Activated CD8-positive, alpha-beta memory T cell treated with anti-CD3 and anti-CD28 coated beads, Interleukin-2, amount 10 ng/mL, durations not matched to agents 7 days and 5 days (primary cell): ENCODE measurements around the gene CD8A. TPM values are rescaled to one million over a fixed set of nuclear protein-coding genes. Genes with fewer than 3 reads are reported as not detected.
A peak's percentile ranks its signal among the peaks of the same experiment; 100 is the strongest.

ENCODE experiments used
- ATAC-seq: fragments of 150-1000 bp; cut with Tn5 transposase; one replicate; pipeline ENCODE4 v1.10.0; 2021; ENCODE audit warnings: moderate library complexity
- CTCF ChIA-PET: fragments of 350-600 bp; sonication (Branson Sonifier 250); formaldehyde crosslinking; loops from one replicate; lab custom pipeline; 2021; ENCODE audit warnings: antibody characterized with exemption; lab: Charles Lee
- DNase-seq: peaks from one replicate; pipeline ENCODE4 v3.0.0-alpha.2; 2020
- H3K27ac Mint-ChIP-seq: one replicate; pipeline ENCODE4 v1.8.0; 2021; ENCODE audit warnings: mild to moderate bottlenecking, mixed read lengths
- H3K27me3 Mint-ChIP-seq: one replicate; pipeline ENCODE4 v1.8.0; 2021; ENCODE audit warnings: mixed read lengths
- H3K36me3 Mint-ChIP-seq: one replicate; pipeline ENCODE4 v1.8.0; 2021; ENCODE audit warnings: mild to moderate bottlenecking, mixed read lengths
- H3K4me1 Mint-ChIP-seq: one replicate; pipeline ENCODE4 v1.8.0; 2021; ENCODE audit warnings: mixed read lengths
- H3K4me3 Mint-ChIP-seq: one replicate; pipeline ENCODE4 v1.8.0; 2021; ENCODE audit warnings: mild to moderate bottlenecking, moderate library complexity, mixed read lengths
- H3K9me3 Mint-ChIP-seq: one replicate; pipeline ENCODE4 v1.8.0; 2022; ENCODE audit warnings: low read depth, mixed read lengths
- total RNA-seq, 2 experiments: library from RNA; stranded (reverse); gene quantifications; one replicate each; pipeline ENCODE4 v1.2.3, GENCODE V29; 2021

Gene CD8A
- total RNA-seq, 2 experiments from 2014 or later, result 686 to 756 TPM

DNA sequence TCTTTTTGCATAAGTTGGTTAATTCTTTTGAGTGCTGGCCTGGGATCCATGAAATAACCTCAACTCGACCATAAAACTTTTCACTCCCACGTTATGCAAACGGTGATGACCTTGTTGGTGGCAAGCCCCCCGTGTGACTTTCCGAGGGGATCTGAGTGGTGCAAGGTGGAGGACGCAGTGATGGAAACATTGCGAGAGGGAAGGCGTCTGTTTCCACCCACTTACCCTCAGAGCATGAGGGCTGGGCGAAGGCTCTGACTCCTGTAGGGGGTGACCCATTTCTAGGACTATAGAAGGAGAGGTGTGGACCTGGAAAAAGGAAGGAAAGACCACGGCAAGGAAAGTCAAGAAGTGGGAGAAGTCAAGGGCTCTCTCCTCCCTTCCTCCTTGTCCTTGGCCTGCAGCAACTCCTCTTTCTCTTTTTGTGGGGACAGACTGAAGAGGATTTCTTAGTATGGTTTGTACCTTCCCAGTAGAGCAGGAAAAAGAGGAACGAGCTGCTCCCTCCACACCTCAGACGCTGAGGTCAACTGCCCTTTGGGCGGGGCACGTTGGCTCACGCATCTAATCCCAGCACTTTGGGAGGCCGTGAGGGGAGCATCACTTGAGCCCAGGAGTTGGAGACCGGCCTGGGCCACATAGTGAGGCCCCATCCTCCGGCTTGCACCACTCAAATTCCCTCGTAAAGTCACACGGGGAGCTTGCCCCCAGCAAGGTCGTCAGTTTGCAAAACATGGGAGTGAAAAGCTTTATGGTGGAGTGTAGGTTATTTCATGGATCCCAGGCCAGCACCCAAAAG, 15.5 kb upstream of the CD8A start:
- Mint-ChIP-seq H3K27ac (peak overlapping the region; percentile 93), H3K27me3 (no peaks in the 10 kb centered on the region), H3K9me3 (no peaks in the 10 kb centered on the region), H3K36me3 (peaks cover 10% of the 10 kb centered on the region), H3K4me1 (peaks cover 40% of the 10 kb centered on the region), H3K4me3 (peak overlapping the region; percentile 90)
- CTCF ChIA-PET, result interaction anchor here (0.9 to 8.0 kb wide), 8 partner anchors 13 to 42 kb away, joined by 3 to 148 read pairs (median 34); partner anchors contain the start of gene CD8A
- DNase-seq (peak; percentile 67), ATAC-seq (no peak)

- ATAC-seq (no peak), DNase-seq (no peak)
- peaks cover 36% of the 10 kb centered on the region for H3K4me1 Mint-ChIP-seq
- CTCF ChIA-PET, result interaction anchor here (0.7 to 1.3 kb wide), 2 partner anchors 9 to 15 kb away, joined by 3 read pairs; no protein-coding TSS in a partner anchor
- peaks cover 36% of the 10 kb centered on the region for H3K36me3 Mint-ChIP-seq
- H3K27me3 Mint-ChIP-seq, result no peaks in the 10 kb centered on the region
- H3K27ac Mint-ChIP-seq, result no peak overlapping the region
- no peak overlapping the region for H3K4me3 Mint-ChIP-seq
- peaks cover 16% of the 10 kb centered on the region for H3K9me3 Mint-ChIP-seq
These were observed 10.3 kb upstream of the CD8A start for GRCh38 chr2:86800856-86801567.

DNA sequence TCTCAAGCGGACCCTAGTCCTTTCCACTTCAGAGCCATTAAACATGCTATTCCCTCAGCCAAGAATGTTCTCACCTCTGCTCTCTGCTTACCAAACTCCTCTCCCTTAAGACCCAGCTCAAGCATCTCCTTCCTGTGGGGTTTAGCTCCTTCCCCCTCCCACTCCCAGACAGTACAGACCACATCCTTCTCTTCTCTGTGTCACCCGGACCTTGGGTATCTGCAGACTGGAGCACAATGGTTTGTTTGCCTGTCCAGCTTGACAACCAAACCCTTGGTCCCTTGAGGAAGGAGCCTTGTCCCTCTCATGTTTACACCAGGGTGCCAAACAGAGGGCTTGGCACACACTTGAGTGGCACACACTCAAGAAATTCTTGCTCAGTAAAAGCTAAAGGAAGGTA, 4.1 kb upstream of the CD8A start:
- ATAC-seq, result peak; percentile 37
- no peaks in the 10 kb centered on the region for H3K27me3 Mint-ChIP-seq
- CTCF ChIA-PET, result interaction anchor here (0.6 to 10.4 kb wide), 7 partner anchors 8 to 574 kb away, joined by 3 to 148 read pairs (median 6); no protein-coding TSS in a partner anchor
- H3K9me3 Mint-ChIP-seq, result peaks cover 24% of the 10 kb centered on the region
- peaks cover 57% of the 10 kb centered on the region for H3K4me1 Mint-ChIP-seq
- peak; percentile 84 for DNase-seq
- H3K36me3 Mint-ChIP-seq, result peaks cover 46% of the 10 kb centered on the region
- peak overlapping the region; percentile 99 for H3K27ac Mint-ChIP-seq
- H3K4me3 Mint-ChIP-seq, result peak overlapping the region; percentile 66

DNA sequence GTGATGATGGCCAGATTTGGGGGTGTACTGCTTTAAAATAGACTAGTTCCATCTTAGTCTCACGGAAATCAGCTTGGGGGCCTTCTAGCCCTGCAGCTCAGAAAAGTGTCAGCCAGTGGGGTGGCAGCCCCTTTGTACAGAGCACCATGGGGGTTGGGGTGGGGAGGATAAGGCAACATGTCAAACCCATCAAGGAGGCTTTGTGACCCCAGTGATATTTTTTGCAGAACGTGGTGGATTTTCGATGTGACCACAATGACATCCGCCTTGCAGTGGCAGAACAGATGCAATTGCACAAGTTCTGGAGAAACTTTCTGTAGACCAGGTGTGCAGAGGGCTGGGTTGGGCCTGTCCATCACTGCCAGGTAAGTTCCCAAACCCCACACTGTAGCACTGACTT, 3.0 kb upstream of the CD8A start:
- CTCF ChIA-PET, result interaction anchor here (2.1 to 10.4 kb wide), 2 partner anchors 13 to 29 kb away, joined by 8 to 148 read pairs; no protein-coding TSS in a partner anchor
- Mint-ChIP-seq H3K36me3 (peaks cover 49% of the 10 kb centered on the region), H3K9me3 (peaks cover 24% of the 10 kb centered on the region), H3K4me3 (peak overlapping the region; percentile 66), H3K27ac (peak overlapping the region; percentile 99), H3K27me3 (no peaks in the 10 kb centered on the region), H3K4me1 (peaks cover 57% of the 10 kb centered on the region)
- peak; percentile 12 for ATAC-seq
- DNase-seq, result peak; percentile 83

DNA sequence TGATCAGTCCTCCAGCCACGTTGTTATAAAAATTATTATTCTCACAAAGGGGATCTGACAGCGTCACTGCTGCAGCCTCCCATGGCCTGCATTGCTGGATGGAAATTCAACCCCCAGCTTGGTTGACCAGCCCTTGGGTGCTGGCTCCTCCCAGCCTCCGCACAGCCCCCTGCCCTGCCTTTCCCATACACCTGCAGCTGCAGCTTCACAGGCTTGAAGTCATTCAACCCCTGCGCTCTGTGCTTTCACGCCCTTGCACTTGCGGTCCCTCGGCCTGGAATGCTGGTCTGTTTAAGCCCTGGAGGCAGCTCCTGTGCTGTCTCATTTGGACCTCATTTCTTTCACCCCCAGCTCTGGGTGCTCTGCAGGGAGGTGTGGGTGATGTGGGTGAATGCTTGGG, 860 bp upstream of the CD8A start:
- Mint-ChIP-seq H3K27ac (peak overlapping the region; percentile 99), H3K36me3 (peaks cover 49% of the 10 kb centered on the region), H3K4me3 (peak overlapping the region; percentile 92), H3K27me3 (no peaks in the 10 kb centered on the region), H3K9me3 (peaks cover 14% of the 10 kb centered on the region), H3K4me1 (peaks cover 66% of the 10 kb centered on the region)
- ATAC-seq (peak; percentile 6), DNase-seq (peak; percentile 68)
- CTCF ChIA-PET, result interaction anchor here (1.0 to 10.4 kb wide), 8 partner anchors 8 to 33 kb away, joined by 3 to 148 read pairs (median 4); no protein-coding TSS in a partner anchor

DNA sequence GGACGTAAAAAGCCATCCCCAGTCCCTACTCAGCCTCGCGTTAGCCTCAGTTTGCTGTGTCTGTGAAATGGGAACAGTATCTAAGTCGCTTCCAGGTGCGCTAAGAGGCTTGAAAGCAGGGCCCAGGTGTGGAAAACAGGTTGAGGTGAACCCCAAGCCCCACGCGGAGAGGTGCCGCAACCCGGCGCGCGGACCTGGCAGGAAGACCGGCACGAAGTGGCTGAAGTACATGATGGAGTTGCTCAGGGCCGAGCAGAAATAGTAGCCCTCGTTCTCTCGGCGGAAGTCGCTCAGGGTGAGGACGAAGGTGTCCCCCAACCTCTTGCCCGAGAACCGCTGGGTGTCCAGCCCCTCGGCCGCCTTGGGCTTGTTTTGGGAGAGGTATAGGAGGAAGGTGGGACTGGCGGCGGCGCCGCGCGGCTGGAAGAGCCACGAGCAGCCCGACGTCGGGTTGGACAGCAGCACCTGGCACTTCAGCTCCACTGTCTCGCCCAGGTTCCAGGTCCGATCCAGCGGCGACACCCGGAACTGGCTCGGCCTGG, 508 bp downstream of the CD8A start:
- Mint-ChIP-seq H3K9me3 (peaks cover 2% of the 10 kb centered on the region), H3K27ac (peak overlapping the region; percentile 96)

DNA sequence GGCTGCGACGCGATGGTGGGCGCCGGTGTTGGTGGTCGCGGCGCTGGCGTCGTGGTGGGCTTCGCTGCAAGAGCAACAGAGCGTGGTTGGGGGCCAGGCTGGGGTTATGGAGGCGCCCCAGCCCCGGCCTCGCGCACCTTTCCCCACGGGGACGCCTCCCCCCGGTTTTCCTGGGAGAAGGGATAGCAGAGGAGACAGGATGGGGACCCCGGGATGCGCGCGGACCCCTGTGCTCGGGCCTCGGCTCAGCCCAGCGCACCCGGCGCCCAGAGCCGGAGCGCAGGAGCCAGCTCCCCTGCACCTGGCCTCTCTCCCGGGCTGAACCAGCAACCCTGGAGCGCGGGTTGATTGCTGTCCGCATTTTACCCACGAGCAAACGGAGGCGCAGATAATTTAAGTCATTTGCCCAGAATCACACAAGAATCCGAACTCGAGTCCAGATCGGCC, 1.0 kb downstream of the CD8A start:
- CTCF ChIA-PET, result interaction anchor here (10.4 kb wide), 1 partner anchor 17 kb away, joined by 148 read pairs; no protein-coding TSS in a partner anchor
- H3K9me3 Mint-ChIP-seq, result no peaks in the 10 kb centered on the region
- DNase-seq, result no peak
- peak overlapping the region; percentile 96 for H3K27ac Mint-ChIP-seq
- H3K4me1 Mint-ChIP-seq, result peaks cover 68% of the 10 kb centered on the region
- H3K27me3 Mint-ChIP-seq, result no peaks in the 10 kb centered on the region
- peak overlapping the region; percentile 92 for H3K4me3 Mint-ChIP-seq
- ATAC-seq, result no peak
- H3K36me3 Mint-ChIP-seq, result peaks cover 49% of the 10 kb centered on the region

More for the DNA sequence above, 508 bp downstream of the CD8A start:
- ATAC-seq, result no peak
- Mint-ChIP-seq H3K4me1 (peaks cover 68% of the 10 kb centered on the region), H3K27me3 (no peaks in the 10 kb centered on the region), H3K4me3 (peak overlapping the region; percentile 92), H3K36me3 (peaks cover 48% of the 10 kb centered on the region)
- CTCF ChIA-PET, result interaction anchor here (1.3 to 10.4 kb wide), 4 partner anchors 17 to 34 kb away, joined by 3 to 148 read pairs (median 12); no protein-coding TSS in a partner anchor
- peak; percentile 64 for DNase-seq

- Mint-ChIP-seq H3K4me1 (peaks cover 68% of the 10 kb centered on the region), H3K27ac (peak overlapping the region; percentile 100), H3K36me3 (peaks cover 55% of the 10 kb centered on the region), H3K9me3 (no peaks in the 10 kb centered on the region), H3K27me3 (no peaks in the 10 kb centered on the region), H3K4me3 (peak overlapping the region; percentile 92)
- DNase-seq (peak; percentile 85), ATAC-seq (no peak)
- CTCF ChIA-PET, result interaction anchor here (10.4 kb wide), 1 partner anchor 18 kb away, joined by 148 read pairs; no protein-coding TSS in a partner anchor
These were observed 1.6 kb downstream of the CD8A start for GRCh38 chr2:86788881-86789686.

DNA sequence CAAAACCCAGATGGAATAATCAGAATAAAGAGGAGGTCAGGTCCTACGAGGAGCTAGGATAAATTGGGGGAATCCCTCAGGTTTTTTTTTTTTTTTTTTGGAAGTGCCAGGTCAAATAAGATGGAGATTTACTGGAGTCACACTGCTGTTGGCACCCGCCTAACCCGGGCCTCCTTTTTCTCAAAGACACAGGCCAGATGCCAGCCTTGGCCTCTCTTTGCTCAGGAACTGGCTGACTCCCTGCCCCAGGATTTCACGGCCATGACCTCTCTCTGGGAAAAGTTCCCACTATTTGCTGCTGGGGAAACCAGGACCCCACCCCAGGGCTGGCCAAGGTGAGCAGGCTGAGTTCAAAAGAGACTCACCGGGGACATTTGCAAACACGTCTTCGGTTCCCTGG, 2.5 kb downstream of the CD8A start:
- DNase-seq (no peak), ATAC-seq (no peak)
- peak overlapping the region; percentile 100 for H3K27ac Mint-ChIP-seq
- H3K27me3 Mint-ChIP-seq, result no peaks in the 10 kb centered on the region
- CTCF ChIA-PET, result interaction anchor here (0.8 to 9.9 kb wide), 2 partner anchors 19 to 24 kb away, joined by 3 to 113 read pairs; no protein-coding TSS in a partner anchor
- peaks cover 68% of the 10 kb centered on the region for H3K4me1 Mint-ChIP-seq
- peak overlapping the region; percentile 92 for H3K4me3 Mint-ChIP-seq
- no peaks in the 10 kb centered on the region for H3K9me3 Mint-ChIP-seq
- peaks cover 58% of the 10 kb centered on the region for H3K36me3 Mint-ChIP-seq

DNA sequence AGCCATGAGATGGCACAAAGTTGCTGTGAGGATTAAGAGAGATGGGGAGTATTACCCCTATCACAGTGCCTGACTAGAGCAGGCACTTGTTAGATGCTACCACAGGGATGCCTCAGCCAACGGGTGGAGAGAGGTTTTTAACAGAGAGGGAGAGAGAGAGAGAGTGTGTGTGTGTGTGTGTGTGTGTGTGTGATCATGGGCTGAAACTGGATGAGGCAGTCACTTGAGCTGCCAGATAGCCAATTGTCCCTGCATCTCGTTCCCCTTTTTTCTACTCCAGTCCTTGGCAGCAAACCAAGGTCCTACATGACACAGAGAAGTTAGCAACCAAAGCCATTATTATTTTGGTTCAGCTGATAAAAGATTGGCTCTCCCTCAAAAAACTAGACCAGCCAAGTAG, 3.0 kb downstream of the CD8A start:
- DNase-seq (peak; percentile 78), ATAC-seq (no peak)
- Mint-ChIP-seq H3K4me1 (peaks cover 64% of the 10 kb centered on the region), H3K27me3 (no peaks in the 10 kb centered on the region), H3K9me3 (no peaks in the 10 kb centered on the region), H3K36me3 (peaks cover 58% of the 10 kb centered on the region), H3K4me3 (peak overlapping the region; percentile 92), H3K27ac (peak overlapping the region; percentile 100)
- CTCF ChIA-PET, result interaction anchor here (0.8 to 9.9 kb wide), 2 partner anchors 20 to 24 kb away, joined by 3 to 113 read pairs; no protein-coding TSS in a partner anchor

DNA sequence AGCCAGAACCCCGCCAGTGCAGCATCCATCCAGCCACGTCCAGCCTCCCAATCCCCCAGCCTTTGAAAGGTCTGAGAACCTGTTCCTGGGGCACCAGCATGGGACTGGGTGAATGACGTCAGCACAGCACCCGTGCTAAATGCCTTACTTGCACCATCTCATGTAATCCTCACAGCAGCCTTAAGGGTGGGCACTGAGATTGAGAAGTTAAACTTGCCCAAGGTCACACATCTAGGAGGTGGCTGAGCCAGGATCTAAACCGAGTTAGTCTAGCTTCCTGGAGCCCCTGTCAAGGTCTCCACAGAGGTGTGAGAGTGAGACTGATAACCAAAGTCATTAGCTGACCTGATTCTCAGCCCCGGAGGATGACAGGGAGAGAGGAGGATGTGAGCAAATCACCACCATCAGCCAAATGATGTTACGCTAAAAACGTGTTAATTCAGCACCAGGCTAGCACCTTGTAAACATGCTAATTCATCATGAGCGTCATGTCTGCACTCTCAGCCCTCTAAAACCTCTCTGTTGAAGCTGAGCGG, 4.6 kb downstream of the CD8A start:
- Mint-ChIP-seq H3K27me3 (no peaks in the 10 kb centered on the region), H3K4me3 (peak overlapping the region; percentile 92), H3K27ac (peak overlapping the region; percentile 100), H3K9me3 (no peaks in the 10 kb centered on the region), H3K4me1 (peaks cover 59% of the 10 kb centered on the region), H3K36me3 (peaks cover 58% of the 10 kb centered on the region)
- peak; percentile 63 for ATAC-seq
- CTCF ChIA-PET, result interaction anchor here (0.9 to 9.9 kb wide), 11 partner anchors 9 to 35 kb away, joined by 3 to 113 read pairs (median 4); no protein-coding TSS in a partner anchor
- DNase-seq, result peak; percentile 90

DNA sequence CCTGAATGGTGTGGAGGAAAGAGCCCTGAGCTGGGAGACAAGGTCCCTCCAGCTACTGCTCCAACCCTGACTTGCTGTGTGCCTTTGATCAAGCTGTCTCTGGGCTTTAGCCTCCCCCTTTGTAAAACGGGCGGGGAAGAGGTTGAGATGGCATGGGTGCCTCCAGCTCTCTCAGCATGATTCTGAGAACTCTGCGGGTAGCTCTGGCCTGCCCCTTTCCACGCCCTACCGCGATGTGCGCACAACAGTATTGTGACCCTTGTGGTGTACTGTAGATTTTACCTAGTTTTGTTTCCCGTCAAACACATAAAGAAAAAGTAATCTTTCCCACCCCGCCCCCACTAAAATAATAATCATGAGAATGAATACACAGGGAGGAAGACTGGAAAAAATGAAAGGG, 5.3 kb downstream of the CD8A start:
- DNase-seq (peak; percentile 95), ATAC-seq (peak; percentile 71)
- peak overlapping the region; percentile 92 for H3K4me3 Mint-ChIP-seq
- H3K27me3 Mint-ChIP-seq, result no peaks in the 10 kb centered on the region
- no peaks in the 10 kb centered on the region for H3K9me3 Mint-ChIP-seq
- CTCF ChIA-PET, result interaction anchor here (0.9 to 9.9 kb wide), 8 partner anchors 9 to 36 kb away, joined by 3 to 113 read pairs (median 4); no protein-coding TSS in a partner anchor
- H3K4me1 Mint-ChIP-seq, result peaks cover 57% of the 10 kb centered on the region
- peak overlapping the region; percentile 100 for H3K27ac Mint-ChIP-seq
- peaks cover 56% of the 10 kb centered on the region for H3K36me3 Mint-ChIP-seq
